SH-SY5Y (cell line): ENCODE measurements around the gene SVIP.

Experiments
- GATA2 ChIP-seq: IDR thresholded peaks from 2 replicates; pipeline ENCODE4 v1.6.1; 2011; ENCODE audit warnings: mild to moderate bottlenecking, low read depth, low read length
- GATA3 ChIP-seq: IDR thresholded peaks from 2 replicates; pipeline ENCODE4 v1.6.1; 2011; ENCODE audit warnings: low read depth, mild to moderate bottlenecking, low read length, moderate library complexity

DNA sequence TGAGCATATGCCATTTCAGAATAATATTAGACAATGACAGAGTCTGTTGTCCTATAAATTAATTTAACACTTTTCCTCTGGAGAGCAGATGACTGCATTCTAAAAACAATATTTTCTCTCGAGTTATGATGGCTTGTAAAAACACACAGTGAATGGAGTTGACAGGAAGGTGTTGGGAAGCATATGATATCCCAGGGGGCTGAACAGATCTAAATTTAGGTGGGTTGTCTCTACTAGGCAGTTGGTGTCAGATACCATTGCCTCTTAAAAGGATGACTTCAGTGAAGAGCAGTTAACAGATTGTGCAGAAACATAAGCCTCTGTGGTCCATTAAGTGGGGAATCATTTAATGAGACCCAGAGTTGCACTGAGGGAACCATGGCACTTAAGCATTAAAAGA, 30.7 kb downstream of the SVIP start:
- no peak for TF ChIP-seq GATA2
- no peak for TF ChIP-seq GATA3
